HG02571 (cell line): ENCODE data around the gene SPOCK1.
"Not testable (repeated sequence)": the region's sequence is repeated elsewhere in the genome, so short reads cannot be mapped to it uniquely, and the experiment has no call there.

Experiments used
- ATAC-seq: cut with Tn5 transposase; IDR thresholded peaks from one replicate; pipeline ENCODE4 v1.9.1; 2021; ENCODE audit warnings: mild to moderate bottlenecking, moderate library complexity; ENCODE audit not compliant: unreplicated experiment

The SPOCK1 gene

DNA sequence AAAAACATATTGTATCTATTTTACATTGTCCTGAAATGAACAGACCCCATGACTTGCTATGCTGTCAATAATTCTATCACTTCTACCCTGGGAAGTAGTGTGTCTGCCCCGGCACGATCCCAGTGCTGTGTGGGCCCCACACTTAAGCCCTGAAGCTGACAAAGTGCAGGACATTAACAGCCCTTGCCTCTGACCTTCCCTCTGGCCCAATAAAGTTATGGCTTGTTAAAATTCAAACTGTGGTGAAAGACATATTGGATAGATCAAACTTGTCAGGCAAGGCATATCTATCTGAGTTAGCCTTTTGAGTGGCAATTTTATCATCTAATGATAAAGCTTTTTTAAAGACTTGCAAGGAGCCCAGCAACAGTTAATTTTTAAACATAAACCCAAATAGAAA is 229.2 kb downstream of the SPOCK1 start:
- no peak for ATAC-seq

- ATAC-seq, result no peak
Observed at GRCh38 chr5:137269274-137269673, 229.9 kb downstream of the SPOCK1 start.

DNA sequence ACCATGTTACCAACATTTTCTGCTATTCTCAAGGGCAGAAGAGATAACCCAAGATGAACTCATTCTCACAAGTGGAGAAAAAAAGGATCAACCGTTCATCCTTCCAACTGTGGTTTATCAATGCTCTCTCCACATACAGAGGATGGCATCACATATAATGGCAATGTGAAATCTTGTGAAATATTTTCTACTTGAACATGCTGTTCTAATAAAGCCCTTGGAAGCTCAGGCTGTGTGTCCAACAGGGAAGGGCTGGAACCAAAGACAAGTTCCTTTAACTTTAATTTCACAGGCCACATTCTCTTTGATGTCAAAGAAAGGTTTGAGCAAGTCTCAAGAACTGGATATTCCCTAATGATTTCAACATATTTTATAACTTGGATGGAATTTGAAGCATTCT is 230.5 kb downstream of the SPOCK1 start:
- ATAC-seq, result no peak

DNA sequence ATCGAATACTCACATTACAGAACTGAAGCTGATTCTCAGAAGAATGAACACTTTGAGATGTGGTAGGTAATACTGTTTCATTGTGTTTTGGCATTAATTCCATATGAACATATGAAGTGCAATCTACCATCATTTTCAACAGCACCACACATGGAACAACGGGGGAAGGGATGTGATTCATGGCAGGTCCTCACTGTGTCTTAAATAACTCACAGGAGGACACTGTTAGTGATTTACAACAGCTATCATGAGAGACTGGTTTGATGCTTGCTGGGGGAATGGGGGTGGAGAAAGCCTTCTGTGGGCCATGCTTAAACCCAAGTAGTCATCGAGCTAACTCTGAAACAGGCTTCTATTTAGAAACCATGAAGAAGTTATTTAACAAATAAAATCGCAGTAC is 232.9 kb downstream of the SPOCK1 start:
- ATAC-seq, result no peak

DNA sequence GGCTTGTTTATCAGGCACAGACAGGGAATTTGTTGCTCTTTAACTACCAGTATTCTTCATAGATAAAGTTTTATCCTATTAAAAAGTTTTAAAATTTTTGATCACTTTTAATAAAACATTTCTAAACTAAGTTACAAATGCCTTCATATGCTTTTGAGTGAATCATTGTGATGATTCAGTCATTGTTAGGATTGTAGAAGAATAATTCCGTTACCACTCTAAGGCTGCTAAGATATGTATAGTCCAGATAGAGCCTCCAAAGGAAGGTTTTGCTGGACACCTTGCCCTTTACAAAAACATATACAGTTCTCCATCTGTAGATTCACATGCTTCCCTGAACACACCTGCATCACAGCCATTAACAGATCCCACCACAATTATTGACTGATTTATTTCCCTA is 233.7 kb downstream of the SPOCK1 start:
- ATAC-seq, result no peak

- no peak for ATAC-seq
Observed at GRCh38 chr5:137264573-137264972, 234.6 kb downstream of the SPOCK1 start.

DNA sequence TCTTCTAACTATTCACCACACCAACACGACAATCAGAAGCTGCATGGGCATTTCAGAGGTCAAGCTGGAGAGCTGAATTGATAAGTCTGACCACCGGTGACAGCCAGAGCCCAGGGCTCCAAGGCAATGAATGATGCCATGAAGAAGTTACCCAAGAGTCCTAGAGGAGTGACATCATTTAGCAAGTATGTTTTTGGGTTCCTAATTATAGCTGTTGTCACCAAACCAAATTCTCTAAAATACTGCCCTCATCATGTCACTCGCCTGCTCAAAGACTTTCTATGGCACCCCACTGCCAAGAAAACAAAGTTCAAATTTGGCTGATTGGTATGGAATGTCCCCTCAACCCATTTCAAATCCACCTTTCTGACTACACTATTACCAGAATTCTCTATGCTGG is 235.1 kb downstream of the SPOCK1 start:
- ATAC-seq, result no peak

DNA sequence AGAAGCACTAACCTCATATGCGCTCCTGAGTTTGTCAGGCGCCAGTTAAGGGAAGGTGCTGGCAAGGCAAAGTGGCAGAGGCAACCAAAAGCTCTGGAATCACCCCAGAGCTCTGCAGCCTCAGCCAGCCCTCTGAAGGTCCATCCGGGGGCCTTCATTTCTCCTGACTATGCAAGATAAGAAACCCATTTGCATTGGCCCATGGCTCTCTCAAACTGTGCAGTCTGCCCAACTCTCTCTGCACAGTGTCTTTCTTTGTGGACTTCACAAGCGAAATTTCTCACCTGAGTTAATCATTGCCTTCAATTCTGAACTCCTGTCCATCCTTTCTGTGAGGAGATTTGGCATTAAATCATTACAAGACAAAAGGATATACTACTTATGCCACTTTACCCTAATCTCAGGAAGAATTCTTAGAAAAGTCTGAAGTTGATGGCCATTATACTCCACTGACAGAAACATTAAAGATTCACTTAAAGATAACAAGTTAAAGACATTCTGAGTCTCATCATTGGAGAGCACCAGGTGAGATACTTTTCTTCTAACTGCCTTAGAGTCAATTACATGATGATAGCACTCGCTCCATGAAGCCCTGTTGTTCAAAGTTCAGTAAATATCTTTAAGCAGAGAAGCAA is 235.6 kb downstream of the SPOCK1 start:
- no peak for ATAC-seq

DNA sequence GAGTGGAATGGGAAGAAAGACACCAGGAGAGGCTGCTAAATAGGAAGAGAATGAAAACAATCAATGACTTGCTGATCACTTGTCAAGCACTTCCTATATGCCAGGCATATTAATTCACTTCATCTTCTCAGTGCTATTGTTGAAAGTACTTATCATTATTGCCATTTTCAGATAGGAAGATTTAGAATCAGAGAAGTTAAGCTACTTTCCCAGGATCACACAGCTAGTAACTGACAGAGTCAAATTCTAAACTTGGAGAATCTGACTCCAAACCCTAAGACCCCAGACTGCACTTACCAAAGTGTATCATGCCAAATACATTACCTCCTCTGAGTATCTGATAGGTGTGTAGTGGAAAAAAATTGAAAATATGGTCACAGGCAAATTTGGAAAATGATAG is 236.3 kb downstream of the SPOCK1 start:
- ATAC-seq, result no peak

GRCh38 chr5:137260820-137261695 is 238.1 kb downstream of the SPOCK1 start:
- no peak for ATAC-seq

DNA sequence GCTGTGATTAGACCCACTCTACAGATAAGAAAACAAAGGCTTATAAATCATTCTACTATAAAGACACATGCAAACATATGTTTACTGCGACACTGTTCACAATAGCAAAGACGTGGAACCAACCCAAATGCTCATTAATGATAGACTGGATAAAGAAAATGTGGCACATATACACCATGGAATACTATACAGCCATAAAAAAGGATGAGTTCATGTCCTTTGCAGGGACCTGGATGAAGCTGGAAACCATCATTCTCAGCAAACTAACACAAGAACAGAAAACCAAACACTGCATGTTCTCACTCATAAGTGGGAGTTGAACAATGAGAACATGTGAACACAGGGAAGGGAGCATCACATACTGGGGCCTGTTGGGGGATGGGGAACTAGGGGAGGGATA is 240.0 kb downstream of the SPOCK1 start:
- not testable (repeated sequence) for ATAC-seq

- ATAC-seq, result no peak
Observed at GRCh38 chr5:137254119-137255090, 244.7 kb downstream of the SPOCK1 start.

DNA sequence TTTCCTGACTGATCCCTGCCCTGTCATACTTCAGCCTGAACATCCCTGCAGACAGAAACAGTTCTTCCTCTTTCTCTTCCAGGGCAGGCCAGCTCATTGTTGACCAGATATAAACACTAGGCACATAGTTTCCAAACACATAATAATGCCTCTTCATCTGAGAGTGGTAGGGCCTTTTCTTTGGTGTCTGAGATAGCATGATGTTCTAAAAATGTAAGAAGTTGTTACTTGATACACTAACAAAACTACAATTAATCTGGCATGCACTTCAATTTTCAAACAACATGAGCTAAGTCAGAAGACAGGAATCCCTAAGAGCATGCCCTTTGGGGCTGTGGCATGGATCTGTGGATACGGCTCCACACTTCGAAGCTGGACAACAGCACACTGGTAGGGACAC is 246.6 kb downstream of the SPOCK1 start:
- no peak for ATAC-seq

DNA sequence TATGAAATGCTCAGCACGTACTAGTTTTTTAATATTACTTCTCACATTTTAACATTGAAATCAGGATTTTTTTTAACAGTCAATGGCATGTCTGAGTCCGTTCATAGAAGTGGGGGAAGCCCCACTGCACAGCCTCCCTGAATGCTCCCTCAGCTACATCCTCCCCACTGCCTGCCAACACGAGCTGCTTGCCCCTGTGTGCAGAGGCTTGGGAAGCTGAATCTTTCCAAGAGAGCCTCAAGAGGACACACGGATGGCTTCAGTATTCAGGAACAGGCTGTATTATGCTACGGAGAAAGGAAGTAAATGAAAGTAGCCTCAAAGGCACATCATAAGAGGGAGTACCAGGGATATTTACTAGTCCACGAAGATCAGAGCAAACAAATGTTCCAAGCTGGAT is 248.7 kb downstream of the SPOCK1 start:
- ATAC-seq, result no peak

DNA sequence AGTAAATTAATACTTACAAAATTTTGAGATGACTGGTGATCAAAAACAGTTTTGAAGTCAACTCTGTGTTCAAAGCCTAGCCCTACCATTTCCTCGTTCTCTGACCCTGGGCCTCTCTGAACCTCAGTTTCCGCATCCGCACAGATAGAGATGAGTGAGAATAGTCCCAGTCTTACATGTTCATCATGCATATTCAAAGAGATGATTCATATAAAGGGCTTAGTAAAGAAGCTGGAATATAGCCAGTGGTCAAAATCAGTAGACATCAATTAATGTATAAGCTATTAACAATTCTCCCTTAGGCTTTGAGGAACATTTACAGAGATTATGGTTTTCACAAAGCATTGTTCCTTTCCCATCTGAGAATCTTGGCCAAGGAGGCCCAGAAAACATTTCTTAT is 250.6 kb downstream of the SPOCK1 start:
- no peak for ATAC-seq

GRCh38 chr5:137245438-137245837 is 253.7 kb downstream of the SPOCK1 start:
- no peak for ATAC-seq

DNA sequence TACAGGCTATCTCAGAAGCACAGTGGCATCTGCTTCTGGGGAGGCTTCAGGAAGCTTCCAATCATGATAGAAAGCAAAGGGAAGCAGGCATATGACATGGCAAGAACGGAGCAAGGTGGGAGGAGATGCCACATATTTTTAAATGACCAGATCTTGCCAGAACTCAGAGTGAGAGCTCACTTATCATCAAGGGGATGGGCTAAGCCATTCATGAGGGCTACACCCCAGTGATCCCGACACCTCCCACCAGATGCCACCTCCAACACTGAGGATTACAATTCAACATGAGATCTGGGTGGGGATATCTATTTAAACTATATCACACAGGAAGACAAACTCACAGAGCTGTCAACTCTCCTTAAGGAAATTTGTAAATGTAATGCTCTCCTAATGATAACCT is 258.8 kb downstream of the SPOCK1 start:
- ATAC-seq, result no peak

GRCh38 chr5:137236849-137237507 is 262.1 kb downstream of the SPOCK1 start:
- ATAC-seq, result no peak

GRCh38 chr5:137236252-137236651 is 262.9 kb downstream of the SPOCK1 start:
- ATAC-seq, result no peak

DNA sequence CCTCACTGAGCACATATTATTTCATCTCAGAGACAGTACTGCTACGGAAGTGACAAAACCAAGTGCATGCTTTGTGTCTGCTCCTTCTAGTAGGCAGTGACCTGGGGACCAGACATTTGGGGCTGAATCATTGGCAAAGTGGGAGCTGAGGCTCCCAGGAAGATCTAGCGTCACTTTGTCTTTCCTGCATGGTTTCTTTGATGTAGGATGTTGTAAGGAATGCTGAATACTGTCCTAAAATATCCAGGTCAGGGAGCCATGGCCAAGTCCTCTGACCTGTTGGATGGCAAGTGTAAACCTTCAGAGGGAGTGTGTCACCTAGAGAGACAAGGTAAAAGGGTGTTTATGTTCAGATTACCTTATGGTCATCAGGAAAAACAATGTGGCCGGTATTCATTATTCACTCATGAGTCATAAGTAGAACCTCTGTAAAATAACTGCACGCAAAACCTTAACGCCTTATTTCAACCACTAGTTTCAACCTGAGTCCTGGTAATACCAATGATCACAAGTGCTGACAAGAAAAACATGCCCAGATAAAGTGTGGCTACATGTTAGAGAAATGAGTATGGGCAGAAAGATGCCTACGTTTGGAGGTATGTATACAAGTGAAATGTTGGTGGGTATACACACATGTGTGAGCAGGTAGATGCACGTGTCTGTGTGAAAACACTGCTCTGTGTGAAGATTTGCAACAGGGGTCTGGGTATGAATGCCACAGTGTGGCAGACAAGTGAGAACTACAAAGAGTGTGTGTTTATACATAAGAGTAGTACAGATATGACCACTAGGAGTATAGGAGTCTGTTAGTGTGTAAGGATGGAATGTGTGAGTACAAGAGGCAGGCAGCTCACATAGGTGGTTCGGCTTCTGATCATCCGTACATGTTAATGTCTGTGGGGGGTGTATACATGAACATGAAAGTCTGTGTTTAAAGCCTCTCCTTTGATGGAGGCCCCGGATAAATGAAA is 263.9 kb downstream of the SPOCK1 start:
- ATAC-seq, result peak; percentile 45
